Spleen (tissue), 11 donors: ENCODE measurements around the gene COL12A1. TPM values are rescaled to one million over a fixed set of nuclear protein-coding genes. Genes with fewer than 3 reads are reported as not detected.

ENCODE experiments used
- DNase-seq: peaks from one replicate; pipeline ENCODE4 v3.0.0-alpha.2; 2020
- H3K27ac ChIP-seq, 8 donors: fragments of 200-600 bp; sonication (generic) in 7 of 8; 1 replicate in 4 of 8; 2 replicates in 4 of 8; pipeline versions ENCODE4 v1.5.0 to v1.8.0; 2016 to 2021; ENCODE audit warnings: inconsistent platforms in 4 of 8, mild to moderate bottlenecking in 4 of 8, moderate library complexity in 1 of 8
- H3K27me3 ChIP-seq, 7 donors: fragments of 200-600 bp; sonication (generic) in 6 of 7; replicated peaks in 1 of 7; 1 replicate in 4 of 7; 2 replicates in 3 of 7; pipeline versions ENCODE4 v1.5.0 to v1.8.0; 2016 to 2021; ENCODE audit warnings: inconsistent platforms in 3 of 7, mild to moderate bottlenecking in 1 of 7
- H3K36me3 ChIP-seq, 6 donors: fragments of 200-600 bp; sonication (generic) in 5 of 6; 1 replicate in 4 of 6; 2 replicates in 2 of 6; pipeline versions ENCODE4 v1.5.0 to v1.8.0; 2016 to 2021; ENCODE audit warnings: inconsistent platforms in 2 of 6
- H3K4me1 ChIP-seq, 6 donors: fragments of 200-600 bp; sonication (generic) in 5 of 6; 1 replicate in 3 of 6; 2 replicates in 3 of 6; pipeline versions ENCODE4 v1.5.0 to v1.8.0; 2016 to 2021; ENCODE audit warnings: inconsistent platforms in 3 of 6
- H3K4me3 ChIP-seq, 8 donors: fragments of 200-600 bp; sonication (generic) in 7 of 8; 1 replicate in 4 of 8; 2 replicates in 4 of 8; pipeline versions ENCODE4 v1.5.0 to v1.8.0; 2016 to 2021; ENCODE audit warnings: inconsistent platforms in 4 of 8, mild to moderate bottlenecking in 4 of 8, moderate library complexity in 2 of 8
- H3K9me3 ChIP-seq, 8 donors: fragments of 200-600 bp; sonication (generic) in 7 of 8; 1 replicate in 4 of 8; 2 replicates in 4 of 8; pipeline versions ENCODE4 v1.5.0 to v1.8.0; 2016 to 2021; ENCODE audit warnings: inconsistent platforms in 4 of 8
- CTCF ChIP-seq, 11 experiments: fragments of 200-600 bp in 7 of 11; fragments of 450-650 bp in 4 of 11; sonication (generic) in 4 of 11; IDR thresholded peaks in 8 of 11; conservative IDR thresholded peaks in 3 of 11; 1 replicate in 7 of 11; 2 replicates in 4 of 11; pipeline versions ENCODE4 v1.4.0 to v1.8.0; 2016 to 2021; ENCODE audit warnings: antibody characterized with exemption in 11 of 11, inconsistent platforms in 4 of 11, mild to moderate bottlenecking in 1 of 11
- POLR2A ChIP-seq, 3 donors: fragments of 450-650 bp; IDR thresholded peaks; one replicate each; pipeline ENCODE4 v1.5.1; 2017; ENCODE audit warnings: antibody characterized with exemption in 3 of 3, mild to moderate bottlenecking in 1 of 3
- POLR2AphosphoS5 ChIP-seq, 3 donors: sonication (generic); formaldehyde crosslinking; IDR thresholded peaks; one replicate each; pipeline ENCODE4 v1.5.1; 2017; ENCODE audit warnings: antibody characterized with exemption in 3 of 3
- WGBS, 5 donors: extraction: QIAGEN DNeasy Blood & Tissue Kit in 3 of 5; methylation state at CpG; one replicate each; pipeline versions ENCODE4 v1.1.5 to v1.1.7; 2013 to 2018; 5-methylcytosine and 5-hydroxymethylcytosine counted together
- intact Hi-C: fragments of 100-400 bp; cut with DNase I; formaldehyde crosslinking; loops from one replicate; pipeline ENCODE4 v1.15.0; 2023; ENCODE audit warnings: low total_unique reads
- polyA plus RNA-seq, 3 donors: library from polyadenylated mRNA; stranded (reverse); fragments of 200-250 nt; gene quantifications; one replicate each; pipeline ENCODE4 v1.2.1, GENCODE V29; 2013
- total RNA-seq, 7 donors: library from RNA; depleted of rRNA in 3 of 7; stranded (reverse); fragments of >200 nt in 3 of 7; fragmentation: NEBNext Ultra II Directional in 4 of 7; extraction: Animal tissue kit (Norgen Biotek cat#: 25700) in 4 of 7; gene quantifications; one replicate each; pipeline versions ENCODE4 v1.1.0 to v1.2.1, GENCODE V29; 2016 to 2021
- donor health status: healthy with polysubstance abuse.
- donor health status: DM: no; HTN: no; CAD: no; lungs with moderate emphysema.
- donor health status: DM: no; HTN: no; CAD: no.
- donor health status: Bipolar disorder and iron deficiency.
- donor health status: healthy.
- donor health status: DM: no; HTN: no; CAD: no.
- donor health status: DM: yes; HTN: yes; CAD: no.

COL12A1 gene
- total and polyA plus RNA-seq, 10 donors: 2.5 to 32.6 (median 21.2) TPM

DNA sequence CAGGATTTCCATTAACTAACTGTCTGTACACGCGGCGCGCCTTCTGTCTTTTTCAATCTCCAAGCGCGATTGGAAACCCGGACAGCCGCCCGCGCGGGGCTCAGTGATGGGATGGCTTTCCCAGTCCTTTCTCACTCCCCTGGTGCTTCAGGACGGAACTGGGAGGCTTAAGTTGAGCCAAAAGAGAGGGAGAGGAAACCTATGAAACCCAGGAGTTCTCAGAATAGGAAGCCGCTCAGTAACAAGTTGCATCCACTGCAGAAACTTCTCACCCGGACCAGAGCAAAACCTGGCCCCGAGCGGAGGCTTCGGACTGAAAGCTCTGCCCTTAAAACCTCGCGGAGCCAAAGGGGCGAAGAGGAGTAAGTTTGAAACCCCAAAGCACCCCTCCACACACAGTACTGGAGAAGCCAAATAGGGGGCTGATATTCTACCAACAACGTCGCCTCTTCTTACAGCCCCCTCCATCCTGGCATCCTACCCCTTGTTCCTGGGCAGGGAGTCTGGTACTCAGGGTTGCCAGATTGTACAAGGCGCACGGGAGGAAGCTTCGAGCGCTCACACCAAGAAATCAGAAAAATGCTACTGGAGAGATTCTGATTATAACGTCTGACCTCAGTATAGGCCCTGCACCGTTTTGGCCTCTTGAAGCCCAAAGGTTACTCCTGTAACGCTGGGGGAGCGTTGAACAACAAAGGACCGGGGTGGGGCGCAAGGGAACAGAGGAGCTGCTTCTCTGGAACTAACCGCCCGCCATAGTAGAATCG lies 906 bp upstream of the COL12A1 start:
- Histone ChIP-seq H3K4me1 (peaks cover 29 to 76% (median 62%) of the 10 kb centered on the region in 6 donors), H3K27ac (peak overlapping the region in 6 of 8 donors; percentile 4 to 62 (median 55)), H3K9me3 (no peaks in the 10 kb centered on the region), H3K4me3 (peak overlapping the region in 7 of 8 donors; percentile 20 to 67 (median 43)), H3K36me3 (no peaks in the 10 kb centered on the region), H3K27me3 (peaks cover 10 to 99% (median 66%) of the 10 kb centered on the region in 7 donors)
- intact Hi-C loops: loop anchor here (5.0 to 10.0 kb wide), 2 partner anchors 1114 to 1352 kb away; no protein-coding TSS in a partner anchor
- 4 to 9% (median 5%) methylated on average over 35 of the region's 35 CpGs for WGBS, 5 donors
- TF ChIP-seq POLR2A (IDR thresholded peaks at IDR 0.05): no peak
- no peak for TF ChIP-seq POLR2AphosphoS5 (IDR thresholded peaks at IDR 0.05)
- TF ChIP-seq CTCF (IDR thresholded peaks at IDR 0.05 in 8 of 11, conservative IDR thresholded peaks at IDR 0.05 in 3 of 11): no peak
- peak; percentile 64 for DNase-seq

DNA sequence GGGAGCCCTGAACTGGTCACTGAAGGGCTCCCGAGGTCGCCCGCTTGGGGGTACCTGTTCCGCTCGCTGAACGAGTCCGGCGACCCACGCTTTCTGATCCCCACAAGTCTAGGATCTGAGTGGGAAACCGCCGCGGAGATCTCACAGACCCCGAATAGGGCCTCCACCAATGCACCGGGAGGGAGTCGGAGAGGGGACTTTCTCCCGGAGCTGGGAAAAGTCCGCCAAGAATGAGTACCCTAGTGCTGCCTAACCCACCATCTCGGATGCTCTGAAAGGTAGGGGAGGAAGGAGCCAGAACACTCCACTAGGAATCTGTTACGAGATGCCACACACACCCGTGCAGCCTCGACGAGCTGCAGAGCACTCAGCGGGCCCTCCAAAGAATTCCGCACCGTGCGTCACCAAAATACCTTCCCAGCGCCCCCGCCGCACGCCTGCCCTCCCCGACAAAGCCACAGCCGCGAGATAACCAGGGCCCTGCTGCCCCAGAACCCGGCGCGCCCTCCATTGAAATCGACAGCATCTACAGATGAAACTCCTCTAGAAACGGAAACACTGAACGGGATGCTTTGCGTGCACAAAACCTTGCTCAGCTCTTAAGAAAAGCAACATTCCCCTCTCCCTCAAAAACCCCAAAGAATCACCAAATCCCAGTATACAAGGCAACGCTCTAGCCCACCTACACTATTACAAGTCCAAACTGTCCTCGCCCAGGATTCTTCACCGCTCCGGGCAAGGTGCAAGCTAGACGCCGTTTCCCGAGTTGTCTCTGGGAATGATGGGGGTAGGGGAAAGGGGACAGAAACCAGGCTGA lies 686 bp downstream of the COL12A1 start:
- Histone ChIP-seq H3K36me3 (no peaks in the 10 kb centered on the region), H3K9me3 (no peaks in the 10 kb centered on the region), H3K4me1 (peaks cover 29 to 78% (median 62%) of the 10 kb centered on the region in 6 donors), H3K4me3 (peak overlapping the region; percentile 20 to 67 (median 42)), H3K27me3 (peaks cover 10 to 99% (median 79%) of the 10 kb centered on the region in 7 donors), H3K27ac (peak overlapping the region in 6 of 8 donors; percentile 24 to 64 (median 60))
- intact Hi-C loops: loop anchor here (5.0 to 10.0 kb wide), 2 partner anchors 1113 to 1350 kb away; no protein-coding TSS in a partner anchor
- 1 to 5% (median 3%) methylated on average over 44 to 47 of the region's 47 CpGs for WGBS, 5 donors
- peak; percentile 72 for DNase-seq
- TF ChIP-seq CTCF (IDR thresholded peaks at IDR 0.05 in 8 of 11, conservative IDR thresholded peaks at IDR 0.05 in 3 of 11): no peak
- TF ChIP-seq POLR2A (IDR thresholded peaks at IDR 0.05): no peak
- no peak for TF ChIP-seq POLR2AphosphoS5 (IDR thresholded peaks at IDR 0.05)

DNA sequence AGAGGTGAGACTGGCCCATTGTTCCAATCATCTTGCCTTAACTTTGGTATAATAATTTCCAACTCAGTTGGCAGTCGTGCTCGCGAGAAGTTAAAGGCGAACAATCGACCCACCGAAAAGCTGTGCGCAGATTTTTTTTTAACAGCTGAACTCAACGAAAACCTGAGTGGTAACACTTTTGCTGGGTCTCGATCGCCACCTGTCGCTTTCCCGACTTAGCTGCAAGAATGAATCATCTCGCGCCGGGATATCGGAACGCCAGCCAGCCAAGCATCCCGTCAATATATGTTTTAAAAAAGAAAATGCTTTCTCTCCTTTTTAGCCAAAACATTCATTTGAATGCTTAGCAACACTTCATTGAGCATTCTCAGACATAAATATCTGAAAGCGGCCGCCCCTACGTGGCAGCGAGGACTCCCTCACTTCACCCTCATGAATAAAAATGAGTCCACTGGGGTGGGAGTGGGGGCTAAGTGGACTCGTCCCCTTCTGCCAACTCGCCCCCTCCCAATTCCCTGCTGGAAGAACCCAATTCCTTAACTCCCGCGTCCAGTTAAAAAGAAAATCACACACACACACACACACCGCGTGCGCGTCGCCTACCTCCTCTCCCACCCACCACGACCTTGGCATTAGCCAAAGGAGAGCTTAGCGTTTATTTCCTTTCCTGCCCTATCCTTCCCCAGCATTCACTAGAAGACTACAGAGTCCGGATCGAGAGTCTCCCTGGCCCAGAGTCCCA lies 1.5 kb downstream of the COL12A1 start:
- DNase-seq: peak; percentile 65
- no peaks in the 10 kb centered on the region for H3K36me3 ChIP-seq
- H3K4me1 ChIP-seq: peaks cover 29 to 78% (median 62%) of the 10 kb centered on the region in 6 donors
- no peak for TF ChIP-seq POLR2AphosphoS5 (IDR thresholded peaks at IDR 0.05)
- peak in 8 of 11 experiments; percentile 34 to 61 (median 45) for TF ChIP-seq CTCF (IDR thresholded peaks at IDR 0.05 in 8 of 11, conservative IDR thresholded peaks at IDR 0.05 in 3 of 11)
- H3K27me3 ChIP-seq: peaks cover 10 to 96% (median 80%) of the 10 kb centered on the region in 7 donors
- H3K27ac ChIP-seq: peak overlapping the region in 6 of 8 donors; percentile 24 to 64 (median 60)
- WGBS, 5 donors: 2 to 8% (median 5%) methylated on average over 35 of the region's 35 CpGs
- H3K9me3 ChIP-seq: no peaks in the 10 kb centered on the region
- H3K4me3 ChIP-seq: peak overlapping the region; percentile 4 to 67 (median 42)
- intact Hi-C loops: loop anchor here (10.0 kb wide), 1 partner anchor 1350 kb away; no protein-coding TSS in a partner anchor
